HL-60/S4 treated with phorbol 12-myristate 13-acetate at 8.2 ng/mL for 4 days and 3 days (cell line): ENCODE results near the gene ADRA2C.

ENCODE experiments used
- in situ Hi-C: fragments of 300-500 bp; cut with MboI; formaldehyde crosslinking; loops from 2 replicates; pipeline ENCODE4 v1.15.0; 2022; ENCODE audit warnings: low sequenced_read_pairs

The ADRA2C gene

GRCh38 chr4:3791910-3792542 is 25.8 kb downstream of the ADRA2C start:
- in situ Hi-C loops: no loop called here

GRCh38 chr4:3792813-3793212 is 26.6 kb downstream of the ADRA2C start:
- in situ Hi-C loops: no loop called here

- in situ Hi-C loops: no loop called here
These were observed 27.4 kb downstream of the ADRA2C start for GRCh38 chr4:3793545-3793944.

GRCh38 chr4:3796960-3797359 is 30.8 kb downstream of the ADRA2C start:
- in situ Hi-C loops: no loop called here

- in situ Hi-C loops: no loop called here
These were observed 31.9 kb downstream of the ADRA2C start for GRCh38 chr4:3797831-3798790.

DNA sequence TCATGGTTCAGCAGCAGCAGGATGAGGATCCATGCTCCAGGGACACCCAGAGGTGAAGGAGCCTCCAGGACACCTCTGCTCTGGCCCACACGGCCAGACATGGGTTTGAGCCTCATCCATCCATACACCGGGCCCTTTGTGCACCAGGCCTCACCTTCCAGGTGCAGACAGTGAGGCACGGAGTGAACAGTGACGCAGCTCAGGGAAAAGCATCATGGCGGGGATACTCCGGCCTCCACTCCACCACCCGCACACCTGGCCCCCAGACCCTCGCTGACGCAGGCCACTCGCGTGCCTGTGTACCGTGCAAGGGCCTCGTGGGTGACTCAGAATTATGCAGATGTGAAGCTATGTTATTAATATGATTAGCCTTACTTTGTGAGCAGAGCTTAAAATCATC is 33.3 kb downstream of the ADRA2C start:
- in situ Hi-C loops: no loop called here

DNA sequence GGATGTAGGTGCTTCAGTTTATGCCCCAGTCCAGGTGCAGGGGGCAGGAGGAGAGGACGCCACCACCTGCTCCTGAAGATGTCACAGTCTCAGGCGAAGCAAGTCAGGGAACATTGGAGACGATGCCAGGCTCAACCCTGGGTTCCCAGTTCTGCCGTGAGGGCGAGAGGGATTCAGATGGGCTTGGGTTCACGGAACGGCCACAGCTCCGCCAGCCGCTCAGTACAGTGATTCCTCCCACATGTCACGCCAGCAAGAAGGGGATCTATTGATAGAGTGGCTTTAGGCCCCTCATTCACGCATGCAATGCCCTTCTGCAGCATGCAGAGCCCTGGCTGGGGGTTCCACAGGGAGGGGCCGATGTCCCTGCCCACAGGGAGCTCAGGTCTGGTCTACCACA is 34.2 kb downstream of the ADRA2C start:
- in situ Hi-C loops: no loop called here

GRCh38 chr4:3801521-3801920 is 35.3 kb downstream of the ADRA2C start:
- in situ Hi-C loops: no loop called here

DNA sequence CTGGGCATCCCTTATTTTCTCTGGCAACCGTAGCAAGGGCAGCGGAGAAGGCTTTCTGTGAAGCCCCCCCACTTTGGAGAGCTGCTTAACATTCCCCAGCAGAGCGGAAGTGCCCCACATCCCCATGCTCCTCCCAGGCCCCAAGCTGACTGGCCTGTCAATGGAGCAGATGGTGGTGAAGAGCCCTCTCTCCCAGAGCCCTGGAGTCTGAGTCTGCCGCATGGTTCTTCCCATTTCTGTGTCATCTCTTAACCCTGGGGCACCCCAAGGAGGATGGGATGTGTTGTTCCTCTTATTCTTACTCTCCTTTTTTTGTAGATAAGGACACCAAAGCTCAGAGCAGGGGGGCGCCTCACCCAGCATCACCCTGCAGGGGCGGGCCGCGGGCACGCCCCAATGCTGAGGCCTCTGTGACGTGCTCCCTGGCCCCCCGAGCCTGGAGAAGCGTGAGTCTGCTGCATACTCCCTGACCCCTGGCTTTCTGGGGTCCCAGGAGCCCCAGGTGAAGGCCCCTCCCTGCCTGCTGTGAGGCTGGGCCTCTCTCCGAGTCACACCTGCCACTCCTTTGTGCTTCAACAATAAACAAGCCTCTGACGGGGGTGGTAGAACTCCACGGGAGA is 35.9 kb downstream of the ADRA2C start:
- in situ Hi-C loops: no loop called here

DNA sequence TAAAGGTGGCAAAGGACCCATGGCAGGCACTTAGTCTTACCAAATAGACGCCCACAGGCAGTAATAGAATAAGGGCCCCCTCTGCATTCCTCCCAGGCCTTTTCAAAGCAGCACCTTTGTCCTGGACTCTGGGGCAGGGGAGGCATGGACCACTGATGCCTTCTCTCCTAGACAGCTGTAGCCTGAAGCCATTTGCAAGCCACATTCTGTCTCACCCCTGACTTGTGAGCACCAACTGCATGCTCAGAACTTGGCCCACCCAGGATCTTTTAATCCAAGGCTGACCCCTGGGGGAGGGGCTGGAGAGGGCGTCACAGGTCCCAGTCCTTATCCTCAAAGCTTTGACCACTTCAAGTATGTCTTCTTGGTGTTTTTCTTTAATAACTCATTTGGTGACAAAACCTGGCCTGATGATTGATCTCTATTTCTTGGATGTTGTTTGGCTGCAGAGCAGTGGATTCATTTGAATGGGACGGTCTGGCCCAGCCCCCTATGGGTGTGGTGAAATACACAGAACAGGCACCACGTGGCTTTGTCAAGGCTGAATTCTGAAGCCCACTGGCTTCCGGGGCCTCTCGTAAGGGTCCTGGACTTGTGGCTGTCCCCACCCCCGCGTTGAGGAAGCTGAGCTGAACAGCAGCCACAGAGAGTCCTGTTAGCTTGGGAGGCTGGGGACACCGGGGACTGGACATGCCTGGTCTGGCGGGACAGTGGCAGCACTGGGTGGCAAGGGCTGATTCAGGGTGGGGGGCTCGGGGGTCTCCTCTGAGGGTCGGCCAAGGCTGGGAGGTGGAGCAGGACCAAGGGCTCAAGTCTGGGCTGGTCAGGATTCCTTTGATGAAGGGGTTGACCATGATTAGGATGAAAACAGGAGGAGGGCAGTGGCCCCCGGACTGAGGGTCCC is 36.6 kb downstream of the ADRA2C start:
- in situ Hi-C loops: no loop called here

DNA sequence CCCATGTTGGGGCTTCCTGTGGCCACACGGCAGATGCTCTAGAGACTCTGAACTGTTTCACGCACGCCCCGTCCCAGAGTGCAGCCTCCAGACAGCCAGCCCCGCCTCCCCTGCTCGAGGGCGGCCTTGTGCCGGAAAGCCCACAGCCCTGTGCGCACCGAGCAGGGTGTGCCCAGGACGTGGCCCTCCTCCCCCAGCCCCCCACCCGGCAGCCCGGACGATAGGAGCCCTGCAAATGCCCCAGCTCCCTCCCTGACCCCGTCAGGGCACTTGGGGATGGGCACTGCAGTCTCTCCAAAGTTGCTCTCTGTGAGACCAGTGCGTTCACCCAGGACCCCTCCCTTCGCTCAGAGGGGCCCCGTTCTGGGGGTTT is 37.3 kb downstream of the ADRA2C start:
- in situ Hi-C loops: no loop called here

DNA sequence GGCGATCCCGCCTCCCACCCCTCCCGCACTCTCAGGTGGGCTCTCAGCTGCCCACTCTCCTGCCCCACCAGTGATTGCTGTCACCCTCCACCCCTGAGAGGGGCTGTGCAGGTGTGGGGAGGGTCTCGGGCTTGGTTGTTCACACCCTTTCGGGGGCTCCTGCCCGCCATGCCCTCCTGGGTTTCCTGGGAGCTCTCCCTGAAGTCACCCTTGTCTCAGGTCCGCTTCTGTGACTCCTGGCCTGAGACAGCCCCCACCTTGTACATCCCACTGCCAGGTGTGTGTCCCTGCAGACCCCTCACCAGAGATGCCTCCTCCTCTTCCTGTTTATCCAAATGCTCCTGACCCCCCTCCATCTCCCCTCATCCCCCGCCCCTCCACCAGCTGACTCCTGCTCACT is 37.8 kb downstream of the ADRA2C start:
- in situ Hi-C loops: no loop called here

- in situ Hi-C loops: no loop called here
These were observed 38.8 kb downstream of the ADRA2C start for GRCh38 chr4:3805026-3805425.

DNA sequence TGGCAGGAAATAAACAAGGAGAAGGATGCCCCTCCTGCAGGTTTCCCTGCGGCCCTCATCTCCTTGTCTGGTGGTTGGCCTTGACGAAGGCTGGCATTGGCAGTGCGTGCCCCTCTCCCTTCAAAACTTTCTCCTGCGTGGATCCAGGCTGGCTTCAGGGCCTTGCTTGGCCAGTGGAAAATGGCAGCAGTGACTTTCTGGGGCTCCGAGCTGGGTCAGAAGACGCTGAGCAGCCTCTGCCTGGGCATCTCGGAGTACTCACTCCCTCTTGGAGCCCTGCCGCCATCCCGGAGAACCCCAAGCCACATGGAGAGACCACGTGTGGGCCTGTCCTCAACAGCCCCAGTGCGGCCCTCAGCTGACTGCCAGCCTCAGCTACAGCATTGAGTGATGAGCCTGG is 39.5 kb downstream of the ADRA2C start:
- in situ Hi-C loops: no loop called here

- in situ Hi-C loops: no loop called here
These were observed 41.1 kb downstream of the ADRA2C start for GRCh38 chr4:3807311-3807710.

- in situ Hi-C loops: no loop called here
These were observed 41.8 kb downstream of the ADRA2C start for GRCh38 chr4:3807822-3808496.

DNA sequence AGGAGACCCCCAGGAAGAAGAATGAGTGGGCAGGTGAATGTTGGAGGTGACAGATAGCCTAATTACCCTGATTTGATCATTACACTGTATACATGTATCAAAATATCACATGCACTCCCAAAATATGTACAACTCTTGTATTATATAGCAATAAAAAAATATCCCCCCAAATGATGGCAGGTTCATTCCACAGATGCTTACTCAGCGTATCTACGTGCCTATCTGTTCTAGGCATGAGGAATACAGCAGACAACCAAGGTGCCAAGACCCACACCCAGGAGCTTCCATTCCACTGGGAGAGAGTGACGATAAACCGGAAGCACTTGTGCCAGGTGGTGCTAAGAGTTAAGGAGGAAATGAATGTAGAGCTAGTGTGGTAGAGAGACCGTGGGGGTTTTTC is 42.4 kb downstream of the ADRA2C start:
- in situ Hi-C loops: no loop called here

DNA sequence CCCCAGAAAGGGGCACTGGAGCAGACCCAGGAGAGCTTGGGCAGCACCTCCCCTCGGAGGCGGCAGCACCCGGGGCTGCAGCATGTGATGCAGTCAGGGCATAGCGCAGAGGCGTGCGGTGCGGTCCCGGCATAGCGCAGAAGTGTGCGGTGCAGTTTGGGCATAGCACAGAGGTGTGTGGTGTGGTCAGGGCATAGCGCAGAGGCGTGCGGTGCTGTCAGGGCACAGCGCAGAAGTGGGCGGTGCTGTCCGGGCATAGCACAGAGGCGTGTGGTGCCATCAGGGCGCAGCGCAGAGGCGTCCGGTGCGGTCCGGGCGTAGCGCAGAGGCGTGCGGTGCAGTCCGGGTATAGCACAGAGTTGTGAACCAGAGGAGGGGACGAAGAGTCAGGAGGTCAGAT is 42.8 kb downstream of the ADRA2C start:
- in situ Hi-C loops: no loop called here

DNA sequence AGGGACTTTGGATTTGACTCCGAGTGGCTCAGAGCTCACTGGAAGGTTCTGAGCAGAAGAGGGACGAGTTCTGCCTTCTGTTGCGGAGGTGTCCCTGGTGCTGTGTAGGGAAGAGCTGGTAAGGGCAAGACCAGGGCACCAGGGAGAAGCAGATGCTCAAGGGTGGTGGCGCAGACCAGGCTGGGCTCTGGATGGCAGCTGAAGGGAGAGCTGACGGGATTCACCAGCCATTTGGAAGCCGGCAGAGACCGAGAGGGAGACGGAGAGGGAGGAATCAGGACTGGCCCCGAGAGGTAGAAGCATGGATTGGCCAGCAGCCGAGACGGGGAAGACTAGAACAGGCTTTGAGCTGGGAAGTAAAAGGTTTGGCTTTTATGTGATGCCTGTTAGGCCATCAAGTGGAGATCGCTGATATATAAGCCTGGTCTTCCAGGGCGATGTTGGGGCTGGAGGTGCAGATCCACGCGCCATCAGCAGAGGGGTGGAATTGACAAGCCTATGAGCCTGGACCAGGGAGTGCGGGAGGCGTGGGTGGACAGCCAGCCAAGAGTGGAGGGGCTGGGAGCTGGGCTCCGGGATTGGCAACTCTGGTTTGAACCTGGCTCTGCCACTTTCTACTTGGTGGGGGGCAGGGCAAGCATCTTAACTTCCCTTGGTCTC is 43.4 kb downstream of the ADRA2C start:
- in situ Hi-C loops: no loop called here
